Limb (tissue), 2 donors: ENCODE data around the gene BIVM.

ENCODE experiments used
- DNase-seq, 2 donors: peaks; one replicate each; pipeline ENCODE4 v3.0.0-alpha.2; 2016; ENCODE audit errors: extremely low spot score in 2 of 2

BIVM gene

DNA sequence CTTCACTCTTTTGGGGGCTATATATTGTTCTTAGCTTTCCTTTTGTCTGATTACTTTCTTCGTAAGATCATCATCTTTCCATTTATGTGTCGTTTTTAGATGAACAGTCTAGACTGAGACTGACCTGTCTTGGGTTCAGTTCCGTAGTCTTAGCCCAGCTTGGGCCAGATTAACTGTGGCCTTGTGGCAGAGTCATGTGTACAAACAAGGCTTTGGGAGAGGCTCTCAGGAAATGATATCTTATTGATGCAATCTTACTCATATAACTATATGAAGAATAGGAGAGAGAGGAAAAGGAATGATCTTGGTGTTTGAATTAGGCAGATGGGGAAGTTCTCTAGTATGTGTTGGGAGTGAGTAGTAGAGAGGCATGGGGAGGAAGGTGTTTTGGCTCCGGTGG, 40.1 kb downstream of the BIVM start:
- DNase-seq, result no peak

GRCh38 chr13:102839462-102839861, 40.5 kb downstream of the BIVM start:
- DNase-seq, result no peak

GRCh38 chr13:102845289-102845629, 46.3 kb downstream of the BIVM start:
- DNase-seq, result no peak

- DNase-seq, result peak; percentile 91 to 96
Observed at GRCh38 chr13:102845630-102846260, 46.8 kb downstream of the BIVM start, which contains the start of gene ERCC5. Gene ERCC5, plus strand, starts transcription at chr13:102846032. Its CDS starts 235 bp downstream, at chr13:102846267.

GRCh38 chr13:102846261-102847015, 47.5 kb downstream of the BIVM start:
- DNase-seq, result peak in 1 of 2 donors; percentile 32

DNA sequence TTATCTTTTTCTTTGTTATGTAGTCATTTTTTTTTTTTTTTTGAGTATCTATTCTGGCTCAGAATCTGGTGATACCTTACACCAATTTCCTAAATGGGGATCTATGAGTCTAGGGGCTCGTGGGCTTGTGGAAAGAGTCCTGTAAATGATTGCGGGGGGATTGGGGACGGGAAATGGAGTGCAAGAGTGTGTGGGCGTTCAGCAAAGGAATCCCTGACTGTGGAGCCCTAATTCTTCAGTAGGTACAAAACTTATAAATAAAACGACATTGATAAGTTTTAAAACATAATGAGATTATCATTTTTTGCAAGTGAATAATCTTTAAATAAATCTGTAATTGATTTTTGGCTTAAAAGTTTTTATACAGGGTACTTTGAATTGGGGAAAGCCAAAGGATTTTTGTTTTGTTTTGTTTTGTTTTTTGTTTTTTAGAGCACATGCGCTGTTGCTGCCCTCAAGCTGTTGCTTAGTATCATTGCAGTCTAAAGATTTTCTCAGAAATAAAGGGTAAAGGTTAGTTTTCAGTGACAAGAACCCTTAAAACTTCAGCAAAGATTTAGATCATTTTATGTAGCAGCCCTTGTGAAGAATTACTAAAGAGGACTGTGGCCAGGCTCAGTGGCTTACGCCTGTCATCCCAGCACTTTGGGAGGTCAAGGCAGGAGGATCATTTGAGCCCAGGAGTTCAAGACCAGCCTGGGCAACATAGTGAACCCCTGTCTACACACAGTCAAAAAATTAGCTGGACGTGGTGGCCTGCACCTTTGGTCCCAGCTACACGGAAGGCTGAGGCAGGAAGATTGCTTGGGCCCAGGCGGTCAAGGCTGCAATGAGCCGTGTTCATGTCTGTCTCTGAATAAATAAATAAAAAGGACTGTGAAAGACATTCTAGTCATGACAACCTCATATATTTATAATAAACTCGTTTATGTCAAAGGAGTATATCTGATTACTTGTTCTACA, 48.6 kb downstream of the BIVM start:
- peak in 1 of 2 donors; percentile 60 for DNase-seq

DNA sequence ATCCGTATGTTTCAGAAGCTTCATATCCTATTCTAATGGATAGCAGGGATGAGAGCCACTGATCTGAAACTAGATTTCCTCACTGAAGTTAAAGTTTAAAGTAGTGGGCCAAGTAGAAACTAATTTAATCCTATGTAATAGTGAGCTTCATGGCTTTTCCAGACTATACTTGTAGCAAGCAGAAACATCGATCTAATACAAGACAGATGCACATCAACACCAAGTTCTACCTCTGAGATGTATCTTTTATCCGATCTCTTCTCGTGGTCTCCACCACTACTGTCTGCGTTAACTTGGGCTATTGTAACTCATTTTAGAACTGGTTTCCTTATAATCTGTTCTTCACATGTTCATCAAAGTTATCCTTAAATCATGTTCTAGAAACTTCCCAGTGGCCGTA, 50.0 kb downstream of the BIVM start:
- no peak for DNase-seq

DNA sequence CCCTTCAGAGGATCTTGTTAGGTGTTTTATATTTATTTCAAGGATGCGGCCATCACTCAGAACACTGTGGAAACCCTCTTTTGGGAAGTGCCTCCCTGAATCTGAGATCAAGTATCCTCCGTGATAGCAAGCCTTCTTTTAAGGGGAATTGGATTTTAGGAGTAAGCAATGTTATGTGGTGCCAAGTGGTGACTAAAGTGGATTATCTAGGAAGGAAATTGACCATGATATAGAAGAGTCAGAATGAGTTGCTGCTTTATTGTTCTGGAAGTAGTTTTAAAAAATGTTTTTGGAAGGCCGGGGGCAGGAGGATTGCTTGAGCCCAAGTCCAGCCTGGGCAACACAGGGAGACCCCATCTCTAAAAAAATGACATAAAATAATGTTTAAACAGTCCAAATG, 53.6 kb downstream of the BIVM start:
- DNase-seq, result no peak

- no peak for DNase-seq
Observed at GRCh38 chr13:102854675-102855074, 55.8 kb downstream of the BIVM start.

DNA sequence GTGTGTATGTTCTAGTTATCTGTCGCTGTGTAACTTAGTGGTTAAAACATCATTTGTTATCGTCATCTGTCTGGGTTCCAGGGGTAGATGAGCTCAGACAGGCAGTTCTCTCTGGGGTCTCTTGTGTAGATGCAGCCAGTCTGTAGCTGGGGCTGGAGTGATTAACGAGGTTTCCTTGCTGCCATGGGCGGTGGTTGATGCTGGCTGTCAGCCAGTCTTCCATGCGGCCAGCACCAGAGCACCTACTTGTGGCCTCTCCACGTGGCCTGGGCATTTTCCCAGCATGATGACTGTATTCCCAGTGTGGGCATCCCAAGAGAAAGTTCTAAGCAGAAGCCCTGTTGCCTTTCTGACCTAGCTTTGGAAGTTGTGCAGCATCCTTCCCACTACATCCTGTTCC, 57.6 kb downstream of the BIVM start:
- no peak for DNase-seq

DNA sequence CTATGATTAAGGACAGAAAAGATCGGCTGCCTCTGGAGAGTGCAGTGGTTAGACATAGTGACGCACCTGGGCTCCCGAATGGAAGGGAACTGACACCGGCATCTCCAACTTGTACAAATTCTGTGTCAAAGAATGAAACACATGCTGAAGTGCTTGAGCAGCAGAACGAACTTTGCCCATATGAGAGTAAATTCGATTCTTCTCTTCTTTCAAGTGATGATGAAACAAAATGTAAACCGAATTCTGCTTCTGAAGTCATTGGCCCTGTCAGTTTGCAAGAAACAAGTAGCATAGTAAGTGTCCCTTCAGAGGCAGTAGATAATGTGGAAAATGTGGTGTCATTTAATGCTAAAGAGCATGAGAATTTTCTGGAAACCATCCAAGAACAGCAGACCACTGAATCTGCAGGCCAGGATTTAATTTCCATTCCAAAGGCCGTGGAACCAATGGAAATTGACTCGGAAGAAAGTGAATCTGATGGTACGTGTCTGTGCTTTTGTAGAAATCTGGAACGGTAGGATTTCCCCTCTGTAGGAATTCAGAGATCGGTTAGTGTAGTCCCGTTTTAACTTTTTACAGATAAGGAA, 63.8 kb downstream of the BIVM start:
- DNase-seq, result peak in 1 of 2 donors; percentile 20

DNA sequence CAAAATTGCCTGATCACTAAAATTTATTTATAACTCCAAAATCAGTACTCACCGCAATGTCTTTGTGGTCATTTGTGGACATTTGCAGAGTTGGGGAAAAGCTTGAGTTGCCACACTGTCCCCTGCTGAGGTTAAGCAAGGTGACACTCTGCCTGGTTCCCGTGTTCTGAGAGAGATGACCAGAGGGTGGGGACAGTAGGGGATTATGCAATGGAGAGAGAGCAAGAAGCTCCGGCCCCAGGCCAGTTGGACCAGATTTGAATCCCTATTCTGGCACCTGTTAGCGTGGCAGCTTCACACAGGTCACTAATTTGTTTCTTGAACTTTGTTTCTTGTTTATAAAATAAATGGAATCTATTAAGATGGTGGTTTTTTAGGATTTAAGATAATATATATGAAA, 64.7 kb downstream of the BIVM start:
- DNase-seq, result no peak

DNA sequence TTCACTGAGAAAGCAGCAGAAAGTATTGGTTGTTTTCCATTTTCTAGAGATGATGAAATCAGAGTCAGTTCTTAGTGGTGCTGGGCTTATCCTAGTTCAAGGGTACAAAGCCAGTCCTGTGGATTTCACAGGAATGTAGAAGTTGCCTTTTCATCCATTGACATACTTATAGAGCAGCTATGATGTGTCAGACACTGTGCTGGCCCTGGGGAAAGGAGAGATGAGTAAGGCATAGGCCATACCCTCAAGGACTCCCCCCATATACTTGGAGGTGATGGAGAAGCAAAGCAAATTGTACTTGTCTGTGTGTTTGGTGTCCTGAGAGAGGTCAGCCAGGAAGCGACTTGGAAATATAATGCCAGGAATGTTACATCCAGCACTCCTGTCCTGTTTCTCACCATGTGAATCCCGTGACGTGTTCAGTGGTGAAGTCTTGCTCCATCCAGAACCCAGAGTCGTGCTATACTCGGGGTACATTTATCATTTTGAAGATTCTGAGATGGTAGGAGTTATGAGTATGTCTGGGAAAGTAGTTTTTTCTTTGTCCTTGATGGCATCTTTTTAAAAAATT, 69.5 kb downstream of the BIVM start:
- DNase-seq, result no peak

GRCh38 chr13:102869948-102870676, 71.2 kb downstream of the BIVM start:
- no peak for DNase-seq

GRCh38 chr13:102870677-102871415, 71.9 kb downstream of the BIVM start:
- peak; percentile 73 for DNase-seq

DNA sequence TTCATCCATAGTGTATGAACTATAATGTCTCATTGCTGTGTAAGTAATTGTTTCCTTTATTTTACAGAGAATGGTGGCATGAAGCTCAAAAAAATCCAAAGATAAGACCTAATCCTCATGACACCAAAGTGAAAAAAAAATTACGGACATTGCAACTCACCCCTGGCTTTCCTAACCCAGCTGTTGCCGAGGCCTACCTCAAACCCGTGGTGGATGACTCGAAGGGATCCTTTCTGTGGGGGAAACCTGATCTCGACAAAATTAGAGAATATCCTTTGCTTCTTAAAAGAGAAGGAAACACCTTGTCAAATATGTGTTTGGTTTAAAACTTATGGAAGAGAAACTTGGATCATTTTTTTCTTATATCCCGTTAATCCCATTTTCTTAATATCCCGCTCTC, 73.2 kb downstream of the BIVM start:
- no peak for DNase-seq

GRCh38 chr13:102872531-102872930, 73.6 kb downstream of the BIVM start:
- no peak for DNase-seq

GRCh38 chr13:102873653-102874052, 74.7 kb downstream of the BIVM start:
- no peak for DNase-seq

DNA sequence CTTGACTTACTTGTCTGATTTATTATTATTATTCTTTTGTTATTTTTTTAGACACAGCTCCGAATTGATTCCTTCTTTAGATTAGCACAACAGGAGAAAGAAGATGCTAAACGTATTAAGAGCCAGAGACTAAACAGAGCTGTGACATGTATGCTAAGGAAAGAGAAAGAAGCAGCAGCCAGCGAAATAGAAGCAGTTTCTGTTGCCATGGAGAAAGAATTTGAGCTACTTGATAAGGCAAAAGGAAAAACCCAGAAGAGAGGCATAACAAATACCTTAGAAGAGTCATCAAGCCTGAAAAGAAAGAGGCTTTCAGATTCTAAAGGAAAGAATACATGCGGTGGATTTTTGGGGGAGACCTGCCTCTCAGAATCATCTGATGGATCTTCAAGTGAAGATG, 76.3 kb downstream of the BIVM start:
- no peak for DNase-seq

GRCh38 chr13:102877303-102877702, 78.4 kb downstream of the BIVM start:
- no peak for DNase-seq
